Breast epithelium (tissue), 3 donors: ENCODE results near the gene CORO7.

Experiments used
- POLR2A ChIP-seq: fragments of 450-650 bp; IDR thresholded peaks from one replicate; pipeline ENCODE4 v1.6.1; 2016; ENCODE audit warnings: antibody characterized with exemption, mild to moderate bottlenecking, moderate library complexity
- POLR2AphosphoS5 ChIP-seq, 3 donors: sonication (generic); formaldehyde crosslinking; IDR thresholded peaks; one replicate each; pipeline ENCODE4 v1.6.1; 2017; ENCODE audit warnings: antibody characterized with exemption in 3 of 3
- TF ChIP-seq, protein P1 (sequence below), 3 donors: fragments of 450-650 bp; IDR thresholded peaks; one replicate each; pipeline ENCODE4 v1.5.1; 2016 to 2017; ENCODE audit warnings: antibody characterized with exemption in 3 of 3, mild to moderate bottlenecking in 3 of 3, moderate library complexity in 3 of 3

DNA sequence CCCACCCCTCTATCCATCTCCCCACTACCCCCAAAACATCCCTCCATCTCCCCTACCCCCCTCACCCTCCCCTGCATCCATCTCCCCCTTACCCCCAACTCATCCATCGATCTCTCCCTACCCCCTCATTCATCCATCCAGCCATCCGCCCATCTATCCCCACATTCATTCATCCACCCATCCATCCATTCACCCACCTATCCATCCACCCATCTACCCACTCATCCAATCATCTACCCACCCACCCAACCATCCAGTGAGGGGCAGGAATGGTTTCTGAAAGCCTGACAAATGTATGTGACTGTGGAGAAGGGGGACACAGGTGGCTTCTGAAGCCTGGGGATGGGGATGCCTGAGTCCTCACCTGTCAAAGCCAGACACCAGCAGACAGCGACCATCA lies 56.5 kb downstream of the CORO7 start:
- TF ChIP-seq, protein P1, sequence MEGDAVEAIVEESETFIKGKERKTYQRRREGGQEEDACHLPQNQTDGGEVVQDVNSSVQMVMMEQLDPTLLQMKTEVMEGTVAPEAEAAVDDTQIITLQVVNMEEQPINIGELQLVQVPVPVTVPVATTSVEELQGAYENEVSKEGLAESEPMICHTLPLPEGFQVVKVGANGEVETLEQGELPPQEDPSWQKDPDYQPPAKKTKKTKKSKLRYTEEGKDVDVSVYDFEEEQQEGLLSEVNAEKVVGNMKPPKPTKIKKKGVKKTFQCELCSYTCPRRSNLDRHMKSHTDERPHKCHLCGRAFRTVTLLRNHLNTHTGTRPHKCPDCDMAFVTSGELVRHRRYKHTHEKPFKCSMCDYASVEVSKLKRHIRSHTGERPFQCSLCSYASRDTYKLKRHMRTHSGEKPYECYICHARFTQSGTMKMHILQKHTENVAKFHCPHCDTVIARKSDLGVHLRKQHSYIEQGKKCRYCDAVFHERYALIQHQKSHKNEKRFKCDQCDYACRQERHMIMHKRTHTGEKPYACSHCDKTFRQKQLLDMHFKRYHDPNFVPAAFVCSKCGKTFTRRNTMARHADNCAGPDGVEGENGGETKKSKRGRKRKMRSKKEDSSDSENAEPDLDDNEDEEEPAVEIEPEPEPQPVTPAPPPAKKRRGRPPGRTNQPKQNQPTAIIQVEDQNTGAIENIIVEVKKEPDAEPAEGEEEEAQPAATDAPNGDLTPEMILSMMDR (IDR thresholded peaks at IDR 0.05) = no peak
- TF ChIP-seq POLR2A (no peak), POLR2AphosphoS5 (IDR thresholded peaks at IDR 0.05) (no peak)
